HCT116 (cell line): Measurements from ENCODE around the gene TPMT.

Experiments
- ELF1 ChIP-seq: IDR thresholded peaks from 2 replicates; pipeline ENCODE4 v1.6.1; 2012; ENCODE audit warnings: low read depth, borderline replicate concordance
- EZH2 ChIP-seq: fragments of 200-600 bp; sonication (generic); IDR thresholded peaks from 2 replicates; pipeline ENCODE4 v1.6.1; 2017; ENCODE audit warnings: antibody characterized with exemption, mixed run types
- FOSL1 ChIP-seq: IDR thresholded peaks from 2 replicates; pipeline ENCODE4 v1.6.1; 2012; ENCODE audit warnings: low read depth
- POLR2A ChIP-seq: IDR thresholded peaks from 2 replicates; pipeline ENCODE4 v1.7.0; 2011; ENCODE audit warnings: borderline replicate concordance; ENCODE audit not compliant: insufficient read depth, insufficient read length; ENCODE audit errors: extremely low read depth
- POLR2AphosphoS5 ChIP-seq: IDR thresholded peaks from 2 replicates; pipeline ENCODE4 v1.6.1; 2011; ENCODE audit warnings: mild to moderate bottlenecking, low read depth, low read length, moderate library complexity
- RAD21 ChIP-seq: IDR thresholded peaks from 2 replicates; pipeline ENCODE4 v1.6.1; 2012; ENCODE audit warnings: low read depth, mild to moderate bottlenecking
- SP1 ChIP-seq: IDR thresholded peaks from 2 replicates; pipeline ENCODE4 v1.6.1; 2012; ENCODE audit warnings: low read depth
- YY1 ChIP-seq: IDR thresholded peaks from 2 replicates; pipeline ENCODE4 v1.6.1; 2011; ENCODE audit warnings: low read length, low read depth, moderate library complexity, mild to moderate bottlenecking; ENCODE audit not compliant: insufficient replicate concordance; ENCODE audit errors: extremely low read depth
- TF ChIP-seq, protein P1 (sequence below): IDR thresholded peaks from 2 replicates; pipeline ENCODE4 v1.6.1; 2012; ENCODE audit warnings: low read depth
- TF ChIP-seq, protein P2 (sequence below), 3 experiments: fragments of 200-600 bp in 1 of 3; sonication (generic) in 1 of 3; IDR thresholded peaks in 2 of 3; conservative IDR thresholded peaks in 1 of 3; 2 replicates each; pipeline ENCODE4 v1.5.1; 2012 to 2017; ENCODE audit warnings: low read depth in 2 of 3, low read length in 2 of 3, antibody characterized with exemption in 1 of 3, borderline replicate concordance in 1 of 3, control low read depth in 1 of 3, mild to moderate bottlenecking in 1 of 3, mixed read lengths in 1 of 3, mixed run types in 1 of 3, moderate library complexity in 1 of 3; ENCODE audit not compliant: insufficient read depth in 1 of 3

DNA sequence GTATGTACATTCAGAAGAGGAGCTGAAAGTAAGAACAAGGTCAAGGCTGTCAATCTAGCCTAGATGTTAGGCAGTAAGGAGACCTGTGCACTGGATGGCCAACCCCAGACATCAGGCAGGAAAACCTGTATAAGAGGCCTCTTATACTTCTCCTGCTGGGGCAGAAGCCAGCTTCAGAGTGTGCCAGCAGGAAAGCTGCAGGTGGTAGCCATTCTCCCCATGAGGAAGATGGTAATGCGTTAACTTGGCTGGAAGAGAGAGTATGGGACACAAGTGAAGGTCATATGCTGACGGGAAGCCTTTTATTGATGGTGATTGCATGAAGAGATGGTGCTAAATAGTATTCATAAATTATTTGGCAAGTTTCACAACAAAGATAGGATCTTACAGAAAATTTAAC lies 53.0 kb downstream of the TPMT start:
- TF ChIP-seq POLR2A (no peak), RAD21 (no peak), FOSL1 (no peak), SP1 (no peak), YY1 (no peak), ELF1 (no peak), POLR2AphosphoS5 (no peak), EZH2 (no peak)
- TF ChIP-seq, protein P1, sequence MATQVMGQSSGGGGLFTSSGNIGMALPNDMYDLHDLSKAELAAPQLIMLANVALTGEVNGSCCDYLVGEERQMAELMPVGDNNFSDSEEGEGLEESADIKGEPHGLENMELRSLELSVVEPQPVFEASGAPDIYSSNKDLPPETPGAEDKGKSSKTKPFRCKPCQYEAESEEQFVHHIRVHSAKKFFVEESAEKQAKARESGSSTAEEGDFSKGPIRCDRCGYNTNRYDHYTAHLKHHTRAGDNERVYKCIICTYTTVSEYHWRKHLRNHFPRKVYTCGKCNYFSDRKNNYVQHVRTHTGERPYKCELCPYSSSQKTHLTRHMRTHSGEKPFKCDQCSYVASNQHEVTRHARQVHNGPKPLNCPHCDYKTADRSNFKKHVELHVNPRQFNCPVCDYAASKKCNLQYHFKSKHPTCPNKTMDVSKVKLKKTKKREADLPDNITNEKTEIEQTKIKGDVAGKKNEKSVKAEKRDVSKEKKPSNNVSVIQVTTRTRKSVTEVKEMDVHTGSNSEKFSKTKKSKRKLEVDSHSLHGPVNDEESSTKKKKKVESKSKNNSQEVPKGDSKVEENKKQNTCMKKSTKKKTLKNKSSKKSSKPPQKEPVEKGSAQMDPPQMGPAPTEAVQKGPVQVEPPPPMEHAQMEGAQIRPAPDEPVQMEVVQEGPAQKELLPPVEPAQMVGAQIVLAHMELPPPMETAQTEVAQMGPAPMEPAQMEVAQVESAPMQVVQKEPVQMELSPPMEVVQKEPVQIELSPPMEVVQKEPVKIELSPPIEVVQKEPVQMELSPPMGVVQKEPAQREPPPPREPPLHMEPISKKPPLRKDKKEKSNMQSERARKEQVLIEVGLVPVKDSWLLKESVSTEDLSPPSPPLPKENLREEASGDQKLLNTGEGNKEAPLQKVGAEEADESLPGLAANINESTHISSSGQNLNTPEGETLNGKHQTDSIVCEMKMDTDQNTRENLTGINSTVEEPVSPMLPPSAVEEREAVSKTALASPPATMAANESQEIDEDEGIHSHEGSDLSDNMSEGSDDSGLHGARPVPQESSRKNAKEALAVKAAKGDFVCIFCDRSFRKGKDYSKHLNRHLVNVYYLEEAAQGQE, result no peak
- TF ChIP-seq, protein P2, sequence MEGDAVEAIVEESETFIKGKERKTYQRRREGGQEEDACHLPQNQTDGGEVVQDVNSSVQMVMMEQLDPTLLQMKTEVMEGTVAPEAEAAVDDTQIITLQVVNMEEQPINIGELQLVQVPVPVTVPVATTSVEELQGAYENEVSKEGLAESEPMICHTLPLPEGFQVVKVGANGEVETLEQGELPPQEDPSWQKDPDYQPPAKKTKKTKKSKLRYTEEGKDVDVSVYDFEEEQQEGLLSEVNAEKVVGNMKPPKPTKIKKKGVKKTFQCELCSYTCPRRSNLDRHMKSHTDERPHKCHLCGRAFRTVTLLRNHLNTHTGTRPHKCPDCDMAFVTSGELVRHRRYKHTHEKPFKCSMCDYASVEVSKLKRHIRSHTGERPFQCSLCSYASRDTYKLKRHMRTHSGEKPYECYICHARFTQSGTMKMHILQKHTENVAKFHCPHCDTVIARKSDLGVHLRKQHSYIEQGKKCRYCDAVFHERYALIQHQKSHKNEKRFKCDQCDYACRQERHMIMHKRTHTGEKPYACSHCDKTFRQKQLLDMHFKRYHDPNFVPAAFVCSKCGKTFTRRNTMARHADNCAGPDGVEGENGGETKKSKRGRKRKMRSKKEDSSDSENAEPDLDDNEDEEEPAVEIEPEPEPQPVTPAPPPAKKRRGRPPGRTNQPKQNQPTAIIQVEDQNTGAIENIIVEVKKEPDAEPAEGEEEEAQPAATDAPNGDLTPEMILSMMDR (IDR thresholded peaks at IDR 0.05 in 2 of 3, conservative IDR thresholded peaks at IDR 0.05 in 1 of 3; ENCODE audit: borderline replicate concordance in 1 of 3, insufficient read depth in 1 of 3, low read depth in 2 of 3, low read length in 2 of 3), result no peak
